NCI-H524 (cell line): ENCODE data around the gene SLC25A11.
"Not testable (repeated sequence)": the region's sequence is repeated elsewhere in the genome, so short reads cannot be mapped to it uniquely, and the experiment has no call there.

Source experiments
- DNase-seq, 2 experiments: peaks; one replicate each; lab custom pipeline; 2025; lab: John Stamatoyannopoulos, UW

Gene SLC25A11

GRCh38 chr17:4945176-4945943 lies 5.5 kb upstream of the SLC25A11 start:
- DNase-seq: no peak

- no peak for DNase-seq
These were observed 4.8 kb upstream of the SLC25A11 start for GRCh38 chr17:4944554-4945175.

- DNase-seq: no peak
These were observed 4.3 kb upstream of the SLC25A11 start for GRCh38 chr17:4944163-4944553.

GRCh38 chr17:4942760-4943508 lies 3.1 kb upstream of the SLC25A11 start:
- DNase-seq: no peak

GRCh38 chr17:4941319-4941610 lies 1.4 kb upstream of the SLC25A11 start:
- DNase-seq: no peak

- DNase-seq: no peak
These were observed 891 bp upstream of the SLC25A11 start for GRCh38 chr17:4940555-4941318.

GRCh38 chr17:4939546-4939795 lies 375 bp downstream of the SLC25A11 start:
- DNase-seq: peak in 1 of 2 experiments; percentile 52

- peak in 1 of 2 experiments; percentile 48 for DNase-seq
These were observed 929 bp downstream of the SLC25A11 start for GRCh38 chr17:4938688-4939545.

GRCh38 chr17:4938069-4938491 lies 1.8 kb downstream of the SLC25A11 start:
- DNase-seq: no peak

GRCh38 chr17:4937553-4937952 lies 2.3 kb downstream of the SLC25A11 start:
- DNase-seq: no peak

GRCh38 chr17:4936436-4936835 lies 3.4 kb downstream of the SLC25A11 start:
- DNase-seq: no peak

GRCh38 chr17:4935650-4936049 lies 4.2 kb downstream of the SLC25A11 start:
- DNase-seq: no peak

- no peak for DNase-seq
These were observed 5.5 kb downstream of the SLC25A11 start for GRCh38 chr17:4934173-4934979.

- no peak for DNase-seq
These were observed 6.2 kb downstream of the SLC25A11 start for GRCh38 chr17:4933646-4934045.

GRCh38 chr17:4932756-4933155 lies 7.1 kb downstream of the SLC25A11 start:
- DNase-seq: no peak

- no peak for DNase-seq
These were observed 7.9 kb downstream of the SLC25A11 start, which contains the start of gene GP1BA for GRCh38 chr17:4931963-4932362. Gene GP1BA (plus strand): TSS chr17:4932277. CDS start chr17:4932605, 328 bp downstream.

- no peak for DNase-seq
These were observed 11.0 kb downstream of the SLC25A11 start for GRCh38 chr17:4928881-4929280.

- not testable (repeated sequence) for DNase-seq
These were observed 13.1 kb downstream of the SLC25A11 start for GRCh38 chr17:4926577-4927335.

GRCh38 chr17:4921320-4921719 lies 18.5 kb downstream of the SLC25A11 start:
- no peak for DNase-seq
